GM11168 (cell line): ENCODE data around the gene SAMD4B.
"Not testable (repeated sequence)": the region's sequence is repeated elsewhere in the genome, so short reads cannot be mapped to it uniquely, and the experiment has no call there.

Experiments
- in situ Hi-C: fragments of 300-500 bp; cut with MboI; formaldehyde crosslinking; loops from one replicate; pipeline ENCODE4 v1.12.0; 2022; ENCODE audit warnings: low sequenced_read_pairs; ENCODE audit not compliant: unreplicated experiment

Gene SAMD4B

GRCh38 chr19:39360599-39360998 lies 18.4 kb downstream of the SAMD4B start:
- in situ Hi-C loops = no loop called here

GRCh38 chr19:39362682-39363657 lies 20.7 kb downstream of the SAMD4B start:
- in situ Hi-C loops = no loop called here

GRCh38 chr19:39363901-39364457 lies 21.8 kb downstream of the SAMD4B start:
- in situ Hi-C loops = no loop called here

GRCh38 chr19:39365531-39365930 lies 23.3 kb downstream of the SAMD4B start:
- in situ Hi-C loops = no loop called here

GRCh38 chr19:39369200-39369599 lies 27.0 kb downstream of the SAMD4B start:
- in situ Hi-C loops = no loop called here

GRCh38 chr19:39370735-39371134 lies 28.5 kb downstream of the SAMD4B start:
- in situ Hi-C loops = no loop called here

- in situ Hi-C loops = no loop called here
These were observed 30.0 kb downstream of the SAMD4B start for GRCh38 chr19:39372047-39372802.

- in situ Hi-C loops = no loop called here
These were observed 30.7 kb downstream of the SAMD4B start for GRCh38 chr19:39372941-39373340.

- in situ Hi-C loops = no loop called here
These were observed 33.7 kb downstream of the SAMD4B start for GRCh38 chr19:39375929-39376328.

GRCh38 chr19:39377373-39378362 lies 35.4 kb downstream of the SAMD4B start:
- in situ Hi-C loops = no loop called here

- in situ Hi-C loops = not testable (repeated sequence)
These were observed 37.1 kb downstream of the SAMD4B start for GRCh38 chr19:39379366-39379765.

- in situ Hi-C loops = no loop called here
These were observed 37.7 kb downstream of the SAMD4B start for GRCh38 chr19:39379865-39380396.

GRCh38 chr19:39380521-39381502 lies 38.6 kb downstream of the SAMD4B start:
- in situ Hi-C loops = no loop called here

- in situ Hi-C loops = no loop called here
These were observed 39.8 kb downstream of the SAMD4B start for GRCh38 chr19:39381910-39382611.

GRCh38 chr19:39382991-39383828 lies 41.0 kb downstream of the SAMD4B start:
- in situ Hi-C loops = no loop called here

- in situ Hi-C loops = no loop called here
These were observed 42.8 kb downstream of the SAMD4B start for GRCh38 chr19:39384839-39385568.
